ENCODE data around the gene TNFSF4.
A peak's percentile ranks its signal among the peaks of the same experiment; 100 is the strongest.

DNA sequence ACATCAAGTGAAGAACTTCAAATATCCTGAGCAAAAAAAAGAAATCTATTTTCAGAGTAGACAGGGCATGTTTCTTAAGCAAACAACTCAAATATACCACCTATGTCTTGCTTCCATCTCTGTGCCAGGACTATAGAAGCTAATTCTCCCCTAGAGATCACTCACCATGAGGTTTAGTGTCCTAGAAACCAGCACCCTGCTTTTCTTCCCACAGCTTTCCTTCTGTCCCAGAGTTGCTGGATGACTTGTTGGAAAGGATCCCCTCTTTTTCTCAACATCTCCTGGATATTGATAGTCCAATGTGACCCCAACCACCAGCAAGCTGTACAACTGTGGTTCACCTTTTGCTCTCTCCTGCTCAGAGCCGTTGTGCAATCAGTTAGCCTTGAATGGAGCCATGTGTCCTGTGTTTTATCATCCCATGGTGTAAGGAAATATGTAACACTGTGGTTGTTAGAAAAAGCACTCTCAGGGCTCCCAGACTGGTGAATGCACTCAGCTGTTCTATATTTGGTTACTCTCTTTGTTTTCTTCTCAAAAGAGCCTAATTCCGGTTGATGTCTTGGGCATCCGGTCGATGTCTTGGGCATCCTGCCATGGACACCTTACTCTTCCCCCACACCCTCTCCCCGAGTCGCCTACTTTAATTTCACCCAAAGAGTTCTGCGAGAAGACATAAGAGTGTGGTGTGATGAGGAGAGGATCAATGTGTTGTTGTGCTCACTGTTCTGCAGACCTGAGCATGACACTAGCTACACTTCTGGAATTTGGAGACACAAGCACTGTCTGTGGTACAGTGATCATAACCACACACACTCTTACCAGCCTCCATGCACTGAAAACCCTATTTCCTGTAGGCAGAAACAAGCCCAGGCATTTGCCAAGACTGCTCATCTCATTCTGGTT is 1.7 kb downstream of the TNFSF4 start:
- TF ChIP-seq, protein P1, sequence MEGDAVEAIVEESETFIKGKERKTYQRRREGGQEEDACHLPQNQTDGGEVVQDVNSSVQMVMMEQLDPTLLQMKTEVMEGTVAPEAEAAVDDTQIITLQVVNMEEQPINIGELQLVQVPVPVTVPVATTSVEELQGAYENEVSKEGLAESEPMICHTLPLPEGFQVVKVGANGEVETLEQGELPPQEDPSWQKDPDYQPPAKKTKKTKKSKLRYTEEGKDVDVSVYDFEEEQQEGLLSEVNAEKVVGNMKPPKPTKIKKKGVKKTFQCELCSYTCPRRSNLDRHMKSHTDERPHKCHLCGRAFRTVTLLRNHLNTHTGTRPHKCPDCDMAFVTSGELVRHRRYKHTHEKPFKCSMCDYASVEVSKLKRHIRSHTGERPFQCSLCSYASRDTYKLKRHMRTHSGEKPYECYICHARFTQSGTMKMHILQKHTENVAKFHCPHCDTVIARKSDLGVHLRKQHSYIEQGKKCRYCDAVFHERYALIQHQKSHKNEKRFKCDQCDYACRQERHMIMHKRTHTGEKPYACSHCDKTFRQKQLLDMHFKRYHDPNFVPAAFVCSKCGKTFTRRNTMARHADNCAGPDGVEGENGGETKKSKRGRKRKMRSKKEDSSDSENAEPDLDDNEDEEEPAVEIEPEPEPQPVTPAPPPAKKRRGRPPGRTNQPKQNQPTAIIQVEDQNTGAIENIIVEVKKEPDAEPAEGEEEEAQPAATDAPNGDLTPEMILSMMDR (IDR thresholded peaks at IDR 0.05), result no peak
- no peak for TF ChIP-seq POLR2A (IDR thresholded peaks at IDR 0.05)
- TF ChIP-seq EP300 (IDR thresholded peaks at IDR 0.05), result peak in 1 of 2 donors; percentile 66

All from tibial nerve (tissue), 4 donors.